GM19025 (cell line): ENCODE data around the gene CENPC.
"Not testable (repeated sequence)": the region's sequence is repeated elsewhere in the genome, so short reads cannot be mapped to it uniquely, and the experiment has no call there.

Experiments used
- ATAC-seq: cut with Tn5 transposase; IDR thresholded peaks from one replicate; pipeline ENCODE4 v1.9.1; 2021; ENCODE audit warnings: mild to moderate bottlenecking, low read depth, moderate library complexity; ENCODE audit not compliant: unreplicated experiment

The CENPC gene

GRCh38 chr4:67552146-67552792, 7.0 kb upstream of the CENPC start:
- ATAC-seq = not testable (repeated sequence)

- no peak for ATAC-seq
These were observed 5.6 kb upstream of the CENPC start for GRCh38 chr4:67550857-67551256.

- ATAC-seq = no peak
These were observed 5.1 kb upstream of the CENPC start for GRCh38 chr4:67550451-67550850.

- ATAC-seq = no peak
These were observed 3.8 kb upstream of the CENPC start for GRCh38 chr4:67549123-67549522.

- ATAC-seq = no peak
These were observed 1.7 kb upstream of the CENPC start for GRCh38 chr4:67546971-67547370.

GRCh38 chr4:67546004-67546356, 677 bp upstream of the CENPC start:
- ATAC-seq = no peak

- no peak for ATAC-seq
These were observed 3.2 kb downstream of the CENPC start for GRCh38 chr4:67542076-67542475.

- ATAC-seq = no peak
These were observed 5.5 kb downstream of the CENPC start for GRCh38 chr4:67539830-67540229.

GRCh38 chr4:67535280-67535840, 9.9 kb downstream of the CENPC start:
- no peak for ATAC-seq

- no peak for ATAC-seq
These were observed 12.2 kb downstream of the CENPC start for GRCh38 chr4:67533112-67533511.

GRCh38 chr4:67532397-67532796, 12.9 kb downstream of the CENPC start:
- ATAC-seq = not testable (repeated sequence)

- no peak for ATAC-seq
These were observed 13.8 kb downstream of the CENPC start for GRCh38 chr4:67531379-67531962.

- not testable (repeated sequence) for ATAC-seq
These were observed 21.2 kb downstream of the CENPC start for GRCh38 chr4:67524140-67524539.

- no peak for ATAC-seq
These were observed 22.2 kb downstream of the CENPC start for GRCh38 chr4:67522851-67523671.

GRCh38 chr4:67522230-67522629, 23.1 kb downstream of the CENPC start:
- ATAC-seq = no peak

- ATAC-seq = no peak
These were observed 23.8 kb downstream of the CENPC start for GRCh38 chr4:67521506-67521905.

GRCh38 chr4:67520141-67520540, 25.2 kb downstream of the CENPC start:
- ATAC-seq = no peak

GRCh38 chr4:67512501-67512900, 32.8 kb downstream of the CENPC start:
- no peak for ATAC-seq

GRCh38 chr4:67500373-67500772, 44.9 kb downstream of the CENPC start:
- no peak for ATAC-seq

GRCh38 chr4:67499799-67500198, 45.5 kb downstream of the CENPC start:
- ATAC-seq = no peak

GRCh38 chr4:67483868-67484602, 61.3 kb downstream of the CENPC start:
- ATAC-seq = no peak
